HepG2 (cell line): ENCODE measurements around the gene DPT. TPM values are rescaled to one million over a fixed set of nuclear protein-coding genes. Genes with fewer than 3 reads are reported as not detected.

ENCODE experiments used
- ATAC-seq: fragments of 200-7000 bp; cut with Tn5 transposase; 3 replicates; pipeline ENCODE4 v1.9.1; 2020; ENCODE audit warnings: mild to moderate bottlenecking, moderate library complexity
- BruUV-seq: library from RNA; stranded (reverse); fragments of 400-500 nt; replicated peaks from 2 replicates; lab custom pipeline; 2021; lab: Mats Ljungman, UMichigan
- CTCF ChIA-PET: fragments of 300-600 bp; formaldehyde crosslinking; extraction: SDS; loops from one replicate; lab custom pipeline; 2021; ENCODE audit warnings: low total read pairs, inconsistent platforms, low intra/inter-chr PET ratio; lab: Yijun Ruan, JAX
- POLR2A ChIA-PET: fragments of 350-600 bp; sonication (Branson Sonifier 250); formaldehyde crosslinking; loops from one replicate; lab custom pipeline; 2020; ENCODE audit warnings: antibody characterized with exemption, inconsistent platforms; lab: Yijun Ruan, JAX
- DNase-seq: peaks from one replicate; pipeline ENCODE4 v3.0.0-alpha.2; 2015; ENCODE audit warnings: low spot score
- FAIRE-seq: peaks from 3 replicates; lab custom pipeline; 2011; peaks lifted over from hg19 to GRCh38; lab: Jason Lieb, UNC
- H2AFZ ChIP-seq: one replicate; pipeline ENCODE4 v1.6.1; 2011; ENCODE audit warnings: low read length, inconsistent platforms
- H3K27ac ChIP-seq: fragments of 300-600 bp; 3 replicates; pipeline ENCODE4 v1.8.0; 2011; ENCODE audit warnings: mixed run types, mild to moderate bottlenecking, mixed read lengths, low read length, inconsistent platforms; ENCODE audit not compliant: insufficient read depth; ENCODE audit errors: extremely low read length
- H3K27me3 ChIP-seq, 2 experiments: fragments of 200-600 bp in 1 of 2; 2 replicates in 1 of 2; 3 replicates in 1 of 2; pipeline versions ENCODE4 v1.6.0 to v1.8.0; 2011; ENCODE audit warnings: low read length in 2 of 2, mild to moderate bottlenecking in 2 of 2, moderate library complexity in 2 of 2, inconsistent platforms in 1 of 2; ENCODE audit not compliant: insufficient read depth in 2 of 2, control insufficient read depth in 1 of 2
- H3K36me3 ChIP-seq, 2 experiments: fragments of 200-600 bp in 1 of 2; replicated peaks in 1 of 2; 2 replicates in 1 of 2; 3 replicates in 1 of 2; pipeline versions ENCODE4 v1.5.1 to v1.8.0; 2011; ENCODE audit warnings: low read length in 2 of 2, inconsistent platforms in 1 of 2; ENCODE audit not compliant: insufficient read depth in 2 of 2, control insufficient read depth in 1 of 2
- H3K4me1 ChIP-seq: 2 replicates; pipeline ENCODE4 v1.5.1; 2012; ENCODE audit warnings: low read length, inconsistent platforms; ENCODE audit not compliant: insufficient read depth
- H3K4me2 ChIP-seq: 2 replicates; pipeline ENCODE4 v1.6.0; 2011; ENCODE audit warnings: low read depth, low read length, inconsistent platforms
- H3K4me3 ChIP-seq, 3 experiments: fragments of 200-600 bp in 1 of 3; sonication (generic), shearing (Covaris generic) in 1 of 3; replicated peaks in 1 of 3; 2 replicates each; pipeline ENCODE4 v1.5.1; 2011 to 2016; ENCODE audit warnings: low read length in 3 of 3, inconsistent platforms in 2 of 3, low read depth in 2 of 3, mild to moderate bottlenecking in 2 of 3, control low read depth in 1 of 3, mixed read lengths in 1 of 3; ENCODE audit not compliant: insufficient read depth in 1 of 3
- H3K79me2 ChIP-seq: one replicate; pipeline ENCODE4 v1.6.1; 2011; ENCODE audit warnings: low read length, inconsistent platforms; ENCODE audit not compliant: insufficient read depth
- H3K9ac ChIP-seq: 2 replicates; pipeline ENCODE4 v1.6.0; 2011; ENCODE audit warnings: mild to moderate bottlenecking, low read depth, low read length, inconsistent platforms; ENCODE audit not compliant: insufficient read depth
- H3K9me3 ChIP-seq: 2 replicates; pipeline ENCODE4 v1.5.1; 2012; ENCODE audit warnings: mild to moderate bottlenecking, low read length
- H4K20me1 ChIP-seq: 2 replicates; pipeline ENCODE4 v1.6.0; 2011; ENCODE audit warnings: inconsistent platforms, mild to moderate bottlenecking, low read length, moderate library complexity; ENCODE audit not compliant: insufficient read depth
- ISL2 ChIP-seq: sonication (generic); formaldehyde crosslinking; IDR thresholded peaks from 2 replicates; pipeline ENCODE4 v1.5.0; 2020; ENCODE audit warnings: missing genetic modification reagents
- JARID2 ChIP-seq: sonication (generic); formaldehyde crosslinking; IDR thresholded peaks from 2 replicates; pipeline ENCODE4 v1.8.1; 2023; ENCODE audit warnings: missing genetic modification reagents, inconsistent platforms; ENCODE audit not compliant: insufficient replicate concordance
- ZC3H13 ChIP-seq: sonication (generic); formaldehyde crosslinking; IDR thresholded peaks from 2 replicates; pipeline ENCODE4 v1.8.1; 2023; ENCODE audit warnings: mild to moderate bottlenecking, missing genetic modification reagents, moderate library complexity
- WGBS: methylation state at CpG from one replicate; pipeline ENCODE4 v1.1.6; 2017; ENCODE audit warnings: low lambda C conversion rate; 5-methylcytosine and 5-hydroxymethylcytosine counted together
- in situ Hi-C: cut with HindIII; loops from 2 replicates; pipeline ENCODE4 v1.10.0; 2017; ENCODE audit warnings: low pct_unique_long_range_greater_than_20kb; ENCODE audit not compliant: extremely low pct_ligation_motif_present
- intact Hi-C: fragments of 100-400 bp; cut with micrococcal nuclease; formaldehyde crosslinking; loops from one replicate; pipeline ENCODE4 v1.10.0; 2022; ENCODE audit not compliant: unreplicated experiment
- polyA plus RNA-seq, 8 experiments: library from polyadenylated mRNA; depleted of rRNA in 3 of 8; stranded (reverse) in 7 of 8; unstranded in 1 of 8; fragments of >200 nt; fragmentation: Illumina TruSeq in 4 of 8; extraction: Trizol in 4 of 8; gene quantifications; 2 replicates each; pipeline versions ENCODE4 v1.2.1 to v1.2.3, GENCODE V29; 2011 to 2016; ENCODE audit warnings: low read depth in 4 of 8, missing spikeins in 1 of 8, mixed read lengths in 1 of 8; ENCODE audit not compliant: insufficient read depth in 1 of 8
- total RNA-seq, 5 experiments: library from RNA; depleted of rRNA; stranded (reverse); fragments of >200 nt; fragmentation: Illumina TruSeq; extraction: Trizol; gene quantifications; 2 replicates each; pipeline ENCODE4 v1.2.3, GENCODE V29; 2016; ENCODE audit warnings: low read depth in 1 of 5
- TF ChIP-seq, protein P1 (sequence below): sonication (generic); formaldehyde crosslinking; IDR thresholded peaks from 2 replicates; pipeline ENCODE4 v1.4.0; 2020; ENCODE audit warnings: missing genetic modification reagents
- TF ChIP-seq, protein P2 (sequence below): sonication (generic); formaldehyde crosslinking; IDR thresholded peaks from 2 replicates; pipeline ENCODE4 v1.5.1; 2020; ENCODE audit warnings: mild to moderate bottlenecking, missing genetic modification reagents, moderate library complexity
- TF ChIP-seq, protein P3 (sequence below): IDR thresholded peaks from 2 replicates; pipeline ENCODE4 v1.6.1; 2016
- TF ChIP-seq, protein P4 (sequence below): sonication (generic); formaldehyde crosslinking; IDR thresholded peaks from 2 replicates; pipeline ENCODE4 v1.5.1; 2020; ENCODE audit warnings: missing genetic modification reagents, mild to moderate bottlenecking, borderline replicate concordance
- TF ChIP-seq, protein P5 (sequence below): sonication (generic); formaldehyde crosslinking; IDR thresholded peaks from 2 replicates; pipeline ENCODE4 v1.5.0; 2020; ENCODE audit warnings: mild to moderate bottlenecking, missing genetic modification reagents
- TF ChIP-seq, protein P6 (sequence below): IDR thresholded peaks from 2 replicates; pipeline ENCODE4 v1.6.1; 2012; ENCODE audit warnings: low read depth, low read length, improper control_type of control experiment

DPT gene
- total and polyA plus RNA-seq, 2 of the 13 experiments (the other 11 are each of a cell fraction or from before 2014, with no cell fraction given): 0.04 TPM; not detected in 1

DNA sequence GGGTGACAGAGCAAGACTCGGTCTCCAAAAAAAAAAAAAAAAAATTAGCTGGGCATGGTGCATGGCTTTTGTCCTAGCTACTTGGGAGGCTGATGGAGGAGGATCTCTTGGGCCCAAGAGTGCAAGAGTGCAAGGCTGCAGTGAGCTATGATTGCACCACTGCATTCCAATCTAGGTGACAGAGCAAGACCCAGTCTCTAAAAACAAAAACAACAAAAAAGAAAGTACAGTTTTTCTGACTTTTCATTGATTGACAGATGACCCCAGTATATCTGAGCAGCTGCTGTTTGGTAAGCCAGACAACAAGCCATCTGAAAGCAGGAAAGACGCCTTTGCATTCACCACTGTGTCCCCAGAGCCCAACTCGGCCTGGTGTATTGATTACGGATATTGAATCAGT is 10.9 kb upstream of the DPT start:
- Histone ChIP-seq H3K4me1 (peaks cover 20% of the 10 kb centered on the region), H3K4me3 (no peak overlapping the region), H3K36me3 (no peaks in the 10 kb centered on the region), H3K79me2 (no peaks in the 10 kb centered on the region), H3K27me3 (no peaks in the 10 kb centered on the region), H2AFZ (no peak overlapping the region), H4K20me1 (no peaks in the 10 kb centered on the region), H3K9ac (no peak overlapping the region), H3K27ac (peak overlapping the region; percentile 49), H3K9me3 (no peaks in the 10 kb centered on the region), H3K4me2 (peak overlapping the region; percentile 41; the same call in 1 of the 2 replicates)
- CTCF ChIA-PET: no interaction called here
- intact Hi-C loops: no loop called here
- in situ Hi-C loops: no loop called here
- peak; percentile 73 for FAIRE-seq
- POLR2A ChIA-PET: interaction anchor here (0.6 to 1.0 kb wide), 7 partner anchors 49 to 740 kb away, joined by 3 to 5 read pairs (median 3); no protein-coding TSS in a partner anchor
- 28% methylated on average over 4 of the region's 4 CpGs for WGBS
- ATAC-seq: peak; percentile 91
- DNase-seq: peak; percentile 73
- no TSS peak for BruUV-seq
- TF ChIP-seq, protein P1, sequence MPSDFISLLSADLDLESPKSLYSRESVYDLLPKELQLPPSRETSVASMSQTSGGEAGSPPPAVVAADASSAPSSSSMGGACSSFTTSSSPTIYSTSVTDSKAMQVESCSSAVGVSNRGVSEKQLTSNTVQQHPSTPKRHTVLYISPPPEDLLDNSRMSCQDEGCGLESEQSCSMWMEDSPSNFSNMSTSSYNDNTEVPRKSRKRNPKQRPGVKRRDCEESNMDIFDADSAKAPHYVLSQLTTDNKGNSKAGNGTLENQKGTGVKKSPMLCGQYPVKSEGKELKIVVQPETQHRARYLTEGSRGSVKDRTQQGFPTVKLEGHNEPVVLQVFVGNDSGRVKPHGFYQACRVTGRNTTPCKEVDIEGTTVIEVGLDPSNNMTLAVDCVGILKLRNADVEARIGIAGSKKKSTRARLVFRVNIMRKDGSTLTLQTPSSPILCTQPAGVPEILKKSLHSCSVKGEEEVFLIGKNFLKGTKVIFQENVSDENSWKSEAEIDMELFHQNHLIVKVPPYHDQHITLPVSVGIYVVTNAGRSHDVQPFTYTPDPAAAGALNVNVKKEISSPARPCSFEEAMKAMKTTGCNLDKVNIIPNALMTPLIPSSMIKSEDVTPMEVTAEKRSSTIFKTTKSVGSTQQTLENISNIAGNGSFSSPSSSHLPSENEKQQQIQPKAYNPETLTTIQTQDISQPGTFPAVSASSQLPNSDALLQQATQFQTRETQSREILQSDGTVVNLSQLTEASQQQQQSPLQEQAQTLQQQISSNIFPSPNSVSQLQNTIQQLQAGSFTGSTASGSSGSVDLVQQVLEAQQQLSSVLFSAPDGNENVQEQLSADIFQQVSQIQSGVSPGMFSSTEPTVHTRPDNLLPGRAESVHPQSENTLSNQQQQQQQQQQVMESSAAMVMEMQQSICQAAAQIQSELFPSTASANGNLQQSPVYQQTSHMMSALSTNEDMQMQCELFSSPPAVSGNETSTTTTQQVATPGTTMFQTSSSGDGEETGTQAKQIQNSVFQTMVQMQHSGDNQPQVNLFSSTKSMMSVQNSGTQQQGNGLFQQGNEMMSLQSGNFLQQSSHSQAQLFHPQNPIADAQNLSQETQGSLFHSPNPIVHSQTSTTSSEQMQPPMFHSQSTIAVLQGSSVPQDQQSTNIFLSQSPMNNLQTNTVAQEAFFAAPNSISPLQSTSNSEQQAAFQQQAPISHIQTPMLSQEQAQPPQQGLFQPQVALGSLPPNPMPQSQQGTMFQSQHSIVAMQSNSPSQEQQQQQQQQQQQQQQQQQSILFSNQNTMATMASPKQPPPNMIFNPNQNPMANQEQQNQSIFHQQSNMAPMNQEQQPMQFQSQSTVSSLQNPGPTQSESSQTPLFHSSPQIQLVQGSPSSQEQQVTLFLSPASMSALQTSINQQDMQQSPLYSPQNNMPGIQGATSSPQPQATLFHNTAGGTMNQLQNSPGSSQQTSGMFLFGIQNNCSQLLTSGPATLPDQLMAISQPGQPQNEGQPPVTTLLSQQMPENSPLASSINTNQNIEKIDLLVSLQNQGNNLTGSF (CRISPR knock-in tag): no peak
- TF ChIP-seq ZC3H13 (CRISPR knock-in tag) (no peak), JARID2 (no peak), ISL2 (CRISPR knock-in tag) (peak; percentile 32; the same call in 1 of the 2 replicates)
- TF ChIP-seq, protein P2, sequence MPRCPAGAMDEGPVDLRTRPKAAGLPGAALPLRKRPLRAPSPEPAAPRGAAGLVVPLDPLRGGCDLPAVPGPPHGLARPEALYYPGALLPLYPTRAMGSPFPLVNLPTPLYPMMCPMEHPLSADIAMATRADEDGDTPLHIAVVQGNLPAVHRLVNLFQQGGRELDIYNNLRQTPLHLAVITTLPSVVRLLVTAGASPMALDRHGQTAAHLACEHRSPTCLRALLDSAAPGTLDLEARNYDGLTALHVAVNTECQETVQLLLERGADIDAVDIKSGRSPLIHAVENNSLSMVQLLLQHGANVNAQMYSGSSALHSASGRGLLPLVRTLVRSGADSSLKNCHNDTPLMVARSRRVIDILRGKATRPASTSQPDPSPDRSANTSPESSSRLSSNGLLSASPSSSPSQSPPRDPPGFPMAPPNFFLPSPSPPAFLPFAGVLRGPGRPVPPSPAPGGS (CRISPR knock-in tag): no peak
- TF ChIP-seq, protein P3, sequence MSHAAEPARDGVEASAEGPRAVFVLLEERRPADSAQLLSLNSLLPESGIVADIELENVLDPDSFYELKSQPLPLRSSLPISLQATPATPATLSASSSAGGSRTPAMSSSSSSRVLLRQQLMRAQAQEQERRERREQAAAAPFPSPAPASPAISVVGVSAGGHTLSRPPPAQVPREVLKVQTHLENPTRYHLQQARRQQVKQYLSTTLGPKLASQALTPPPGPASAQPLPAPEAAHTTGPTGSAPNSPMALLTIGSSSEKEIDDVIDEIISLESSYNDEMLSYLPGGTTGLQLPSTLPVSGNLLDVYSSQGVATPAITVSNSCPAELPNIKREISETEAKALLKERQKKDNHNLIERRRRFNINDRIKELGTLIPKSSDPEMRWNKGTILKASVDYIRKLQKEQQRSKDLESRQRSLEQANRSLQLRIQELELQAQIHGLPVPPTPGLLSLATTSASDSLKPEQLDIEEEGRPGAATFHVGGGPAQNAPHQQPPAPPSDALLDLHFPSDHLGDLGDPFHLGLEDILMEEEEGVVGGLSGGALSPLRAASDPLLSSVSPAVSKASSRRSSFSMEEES: no peak
- TF ChIP-seq, protein P4, sequence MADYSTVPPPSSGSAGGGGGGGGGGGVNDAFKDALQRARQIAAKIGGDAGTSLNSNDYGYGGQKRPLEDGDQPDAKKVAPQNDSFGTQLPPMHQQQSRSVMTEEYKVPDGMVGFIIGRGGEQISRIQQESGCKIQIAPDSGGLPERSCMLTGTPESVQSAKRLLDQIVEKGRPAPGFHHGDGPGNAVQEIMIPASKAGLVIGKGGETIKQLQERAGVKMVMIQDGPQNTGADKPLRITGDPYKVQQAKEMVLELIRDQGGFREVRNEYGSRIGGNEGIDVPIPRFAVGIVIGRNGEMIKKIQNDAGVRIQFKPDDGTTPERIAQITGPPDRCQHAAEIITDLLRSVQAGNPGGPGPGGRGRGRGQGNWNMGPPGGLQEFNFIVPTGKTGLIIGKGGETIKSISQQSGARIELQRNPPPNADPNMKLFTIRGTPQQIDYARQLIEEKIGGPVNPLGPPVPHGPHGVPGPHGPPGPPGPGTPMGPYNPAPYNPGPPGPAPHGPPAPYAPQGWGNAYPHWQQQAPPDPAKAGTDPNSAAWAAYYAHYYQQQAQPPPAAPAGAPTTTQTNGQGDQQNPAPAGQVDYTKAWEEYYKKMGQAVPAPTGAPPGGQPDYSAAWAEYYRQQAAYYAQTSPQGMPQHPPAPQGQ (CRISPR knock-in tag): no peak
- TF ChIP-seq, protein P5, sequence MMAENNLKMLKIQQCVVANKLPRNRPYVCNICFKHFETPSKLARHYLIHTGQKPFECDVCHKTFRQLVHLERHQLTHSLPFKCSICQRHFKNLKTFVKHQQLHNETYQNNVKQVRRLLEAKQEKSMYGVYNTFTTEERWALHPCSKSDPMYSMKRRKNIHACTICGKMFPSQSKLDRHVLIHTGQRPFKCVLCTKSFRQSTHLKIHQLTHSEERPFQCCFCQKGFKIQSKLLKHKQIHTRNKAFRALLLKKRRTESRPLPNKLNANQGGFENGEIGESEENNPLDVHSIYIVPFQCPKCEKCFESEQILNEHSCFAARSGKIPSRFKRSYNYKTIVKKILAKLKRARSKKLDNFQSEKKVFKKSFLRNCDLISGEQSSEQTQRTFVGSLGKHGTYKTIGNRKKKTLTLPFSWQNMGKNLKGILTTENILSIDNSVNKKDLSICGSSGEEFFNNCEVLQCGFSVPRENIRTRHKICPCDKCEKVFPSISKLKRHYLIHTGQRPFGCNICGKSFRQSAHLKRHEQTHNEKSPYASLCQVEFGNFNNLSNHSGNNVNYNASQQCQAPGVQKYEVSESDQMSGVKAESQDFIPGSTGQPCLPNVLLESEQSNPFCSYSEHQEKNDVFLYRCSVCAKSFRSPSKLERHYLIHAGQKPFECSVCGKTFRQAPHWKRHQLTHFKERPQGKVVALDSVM (CRISPR knock-in tag): peak; percentile 98
- TF ChIP-seq, protein P6, sequence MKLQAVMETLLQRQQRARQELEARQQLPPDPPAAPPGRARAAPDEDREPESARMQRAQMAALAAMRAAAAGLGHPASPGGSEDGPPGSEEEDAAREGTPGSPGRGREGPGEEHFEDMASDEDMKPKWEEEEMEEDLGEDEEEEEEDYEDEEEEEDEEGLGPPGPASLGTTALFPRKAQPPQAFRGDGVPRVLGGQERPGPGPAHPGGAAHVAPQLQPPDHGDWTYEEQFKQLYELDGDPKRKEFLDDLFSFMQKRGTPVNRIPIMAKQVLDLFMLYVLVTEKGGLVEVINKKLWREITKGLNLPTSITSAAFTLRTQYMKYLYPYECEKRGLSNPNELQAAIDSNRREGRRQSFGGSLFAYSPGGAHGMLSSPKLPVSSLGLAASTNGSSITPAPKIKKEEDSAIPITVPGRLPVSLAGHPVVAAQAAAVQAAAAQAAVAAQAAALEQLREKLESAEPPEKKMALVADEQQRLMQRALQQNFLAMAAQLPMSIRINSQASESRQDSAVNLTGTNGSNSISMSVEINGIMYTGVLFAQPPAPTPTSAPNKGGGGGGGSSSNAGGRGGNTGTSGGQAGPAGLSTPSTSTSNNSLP: 0 out of 2 replicates have a peak, but pooled peaks have one; percentile 27
